Activated CD4-positive, alpha-beta T cell treated with anti-CD3 and anti-CD28 coated beads, Interleukin-2, amount 10 ng/mL, durations not matched to agents 24 days and 14 days (primary cell): ENCODE results near the gene NCAN. TPM values are rescaled to one million over a fixed set of nuclear protein-coding genes. Genes with fewer than 3 reads are reported as not detected.

Experiments
- DNase-seq: peaks from one replicate; pipeline ENCODE4 v3.0.0; 2022
- H3K27ac Mint-ChIP-seq: one replicate; pipeline ENCODE4 v1.8.0; 2022; ENCODE audit warnings: mild to moderate bottlenecking, mixed read lengths
- H3K27me3 Mint-ChIP-seq: one replicate; pipeline ENCODE4 v1.8.0; 2022; ENCODE audit warnings: mixed read lengths
- H3K36me3 Mint-ChIP-seq: one replicate; pipeline ENCODE4 v1.8.0; 2022; ENCODE audit warnings: low read depth, mild to moderate bottlenecking, mixed read lengths
- H3K4me1 Mint-ChIP-seq: one replicate; pipeline ENCODE4 v1.8.0; 2021; ENCODE audit warnings: mixed read lengths
- H3K4me3 Mint-ChIP-seq: one replicate; pipeline ENCODE4 v1.8.0; 2022; ENCODE audit warnings: mild to moderate bottlenecking, moderate library complexity, mixed read lengths
- H3K9me3 Mint-ChIP-seq: one replicate; pipeline ENCODE4 v1.8.0; 2021; ENCODE audit warnings: mixed read lengths
- intact Hi-C: fragments of 100-400 bp; cut with micrococcal nuclease; formaldehyde crosslinking; loops from one replicate; pipeline ENCODE4 v1.15.1; 2023
- total RNA-seq: library from RNA; stranded (reverse); gene quantifications from 2 replicates; pipeline ENCODE4 v1.2.3, GENCODE V29; 2022

The NCAN gene
- total RNA-seq, 1 donor from 2014 or later: not detected

DNA sequence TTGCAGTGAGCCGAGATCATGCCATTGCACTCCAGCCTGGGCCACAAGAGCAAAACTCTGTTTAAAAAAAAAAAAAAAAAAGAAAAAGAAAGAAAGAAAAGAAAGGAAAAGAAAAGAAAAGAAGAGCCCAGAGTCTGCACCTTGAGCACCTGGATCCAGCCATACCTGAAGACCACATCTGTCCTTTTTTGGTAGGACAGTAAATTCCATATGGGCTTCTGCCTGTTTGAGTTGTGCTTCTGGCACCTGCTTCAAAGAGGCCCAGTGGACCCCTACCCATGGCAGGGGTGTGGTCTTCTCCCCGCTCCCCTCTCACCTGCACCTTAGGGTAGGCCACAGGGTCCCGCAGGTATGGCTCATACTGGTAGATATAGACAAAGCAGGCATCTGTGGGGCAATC, 55.5 kb downstream of the NCAN start:
- no peak for DNase-seq
- Mint-ChIP-seq H3K36me3 (no peaks in the 10 kb centered on the region), H3K9me3 (no peaks in the 10 kb centered on the region), H3K4me1 (no peaks in the 10 kb centered on the region), H3K27me3 (peaks cover 31% of the 10 kb centered on the region), H3K27ac (no peak overlapping the region), H3K4me3 (no peak overlapping the region)
- intact Hi-C loops: no loop called here

DNA sequence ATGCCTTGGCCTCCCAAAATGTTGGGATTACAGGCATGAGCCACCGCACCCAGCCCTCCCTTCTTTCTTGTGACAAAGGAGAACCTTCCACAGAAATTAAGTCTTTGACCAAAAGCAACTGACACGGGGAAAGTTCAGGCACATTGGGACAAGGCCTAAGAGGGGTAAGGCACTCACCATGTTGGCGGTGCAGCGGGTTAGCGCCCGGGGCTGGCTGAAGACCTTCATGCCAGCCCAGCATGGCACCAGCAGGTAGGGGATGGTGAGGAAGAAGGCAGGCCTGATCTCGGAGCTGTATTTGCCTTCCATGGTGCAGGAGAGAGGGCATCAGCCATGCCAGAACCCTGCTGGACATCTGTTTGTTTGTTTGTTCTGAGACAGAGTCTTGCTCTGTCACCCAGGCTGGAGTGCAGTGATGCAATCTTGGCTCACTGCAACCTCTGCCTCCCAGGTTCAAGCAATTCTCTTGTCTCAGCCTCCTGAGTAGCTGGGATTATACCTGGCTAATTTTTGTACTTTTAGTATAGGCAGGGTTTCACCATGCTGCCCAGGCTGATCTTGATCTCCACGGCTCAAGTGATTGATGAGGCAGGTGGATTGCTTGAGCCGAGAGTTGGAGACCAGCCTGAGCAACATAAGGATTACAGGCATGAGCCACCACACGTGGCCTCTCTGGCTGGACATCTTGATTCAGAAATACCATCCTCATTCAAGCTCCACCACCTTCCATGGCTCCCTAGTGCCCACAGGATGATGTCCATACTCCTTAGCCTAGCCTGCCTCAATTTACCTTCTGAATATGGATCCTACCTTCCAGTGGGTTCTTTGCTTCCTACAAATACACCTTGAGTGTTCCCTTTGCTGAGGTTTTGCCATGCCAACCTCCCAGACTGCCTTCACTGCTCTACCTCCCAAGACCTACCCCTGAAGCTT, 57.0 kb downstream of the NCAN start:
- intact Hi-C loops: no loop called here
- H3K9me3 Mint-ChIP-seq: no peaks in the 10 kb centered on the region
- H3K27ac Mint-ChIP-seq: no peak overlapping the region
- no peaks in the 10 kb centered on the region for H3K36me3 Mint-ChIP-seq
- DNase-seq: no peak
- peaks cover 2% of the 10 kb centered on the region for H3K4me1 Mint-ChIP-seq
- peaks cover 29% of the 10 kb centered on the region for H3K27me3 Mint-ChIP-seq
- H3K4me3 Mint-ChIP-seq: no peak overlapping the region

- peaks cover 3% of the 10 kb centered on the region for H3K36me3 Mint-ChIP-seq
- H3K9me3 Mint-ChIP-seq: no peaks in the 10 kb centered on the region
- H3K27me3 Mint-ChIP-seq: peaks cover 32% of the 10 kb centered on the region
- no peak overlapping the region for H3K4me3 Mint-ChIP-seq
- intact Hi-C loops: no loop called here
- DNase-seq: no peak
- H3K27ac Mint-ChIP-seq: no peak overlapping the region
- peaks cover 2% of the 10 kb centered on the region for H3K4me1 Mint-ChIP-seq
Observed at GRCh38 chr19:19269952-19270694, 58.4 kb downstream of the NCAN start.

DNA sequence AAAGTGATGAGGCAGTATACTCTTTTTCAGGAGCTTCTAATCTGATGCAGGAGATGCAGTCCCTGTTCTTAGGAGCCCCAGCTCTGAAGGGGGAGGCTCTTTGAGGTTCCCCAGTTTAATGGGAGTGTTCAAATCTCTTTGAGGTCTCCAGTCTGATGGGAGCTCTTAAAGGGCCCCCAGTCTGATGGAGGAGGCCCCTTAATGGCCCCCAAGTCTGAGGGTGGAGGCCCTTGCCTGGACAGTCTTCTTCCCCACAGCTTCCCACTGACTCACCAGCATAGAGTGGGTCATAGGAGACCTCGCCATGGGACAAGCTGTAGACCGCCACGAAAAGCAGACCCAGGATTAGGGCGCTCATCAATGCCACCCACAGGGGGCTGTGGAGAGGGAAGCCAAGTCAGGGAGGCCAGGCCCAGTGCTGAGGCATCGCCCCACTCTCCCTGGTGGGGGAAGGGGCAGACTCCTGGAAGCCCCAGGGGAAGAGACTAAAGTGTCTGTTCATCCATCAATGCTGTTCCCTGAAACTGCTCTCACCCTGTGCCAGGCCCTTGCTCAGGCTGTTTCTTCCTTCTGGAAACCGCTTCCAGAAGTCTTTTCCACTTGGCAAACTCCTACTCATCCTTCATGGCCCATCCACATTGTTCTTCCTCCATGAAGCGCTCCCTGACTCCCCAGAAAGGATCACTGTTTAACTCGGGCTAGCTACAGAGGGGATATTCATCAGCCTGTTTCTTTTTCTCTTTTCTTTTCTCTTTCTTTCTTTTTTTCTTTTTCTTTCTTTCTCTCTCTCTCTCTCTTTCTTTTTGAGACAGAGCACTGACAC, 59.2 kb downstream of the NCAN start:
- intact Hi-C loops: no loop called here
- peaks cover 3% of the 10 kb centered on the region for H3K36me3 Mint-ChIP-seq
- H3K27me3 Mint-ChIP-seq: peaks cover 28% of the 10 kb centered on the region
- H3K27ac Mint-ChIP-seq: no peak overlapping the region
- peaks cover 2% of the 10 kb centered on the region for H3K4me1 Mint-ChIP-seq
- DNase-seq: no peak
- H3K4me3 Mint-ChIP-seq: no peak overlapping the region
- H3K9me3 Mint-ChIP-seq: no peaks in the 10 kb centered on the region

- Mint-ChIP-seq H3K4me1 (peaks cover 2% of the 10 kb centered on the region), H3K36me3 (peaks cover 13% of the 10 kb centered on the region), H3K4me3 (no peak overlapping the region), H3K27me3 (peaks cover 25% of the 10 kb centered on the region), H3K9me3 (no peaks in the 10 kb centered on the region), H3K27ac (no peak overlapping the region)
- intact Hi-C loops: no loop called here
- no peak for DNase-seq
Observed at GRCh38 chr19:19271828-19272599, 60.3 kb downstream of the NCAN start.

- intact Hi-C loops: no loop called here
- Mint-ChIP-seq H3K4me3 (no peak overlapping the region), H3K9me3 (no peaks in the 10 kb centered on the region), H3K27me3 (peaks cover 24% of the 10 kb centered on the region), H3K27ac (no peak overlapping the region), H3K4me1 (peaks cover 2% of the 10 kb centered on the region), H3K36me3 (peaks cover 16% of the 10 kb centered on the region)
- DNase-seq: no peak
Observed at GRCh38 chr19:19274146-19274545, 62.4 kb downstream of the NCAN start.

- Mint-ChIP-seq H3K4me3 (no peak overlapping the region), H3K9me3 (no peaks in the 10 kb centered on the region), H3K27me3 (peaks cover 22% of the 10 kb centered on the region), H3K4me1 (peaks cover 2% of the 10 kb centered on the region), H3K27ac (no peak overlapping the region), H3K36me3 (peaks cover 16% of the 10 kb centered on the region)
- intact Hi-C loops: no loop called here
- no peak for DNase-seq
Observed at GRCh38 chr19:19274716-19275565, 63.2 kb downstream of the NCAN start.

DNA sequence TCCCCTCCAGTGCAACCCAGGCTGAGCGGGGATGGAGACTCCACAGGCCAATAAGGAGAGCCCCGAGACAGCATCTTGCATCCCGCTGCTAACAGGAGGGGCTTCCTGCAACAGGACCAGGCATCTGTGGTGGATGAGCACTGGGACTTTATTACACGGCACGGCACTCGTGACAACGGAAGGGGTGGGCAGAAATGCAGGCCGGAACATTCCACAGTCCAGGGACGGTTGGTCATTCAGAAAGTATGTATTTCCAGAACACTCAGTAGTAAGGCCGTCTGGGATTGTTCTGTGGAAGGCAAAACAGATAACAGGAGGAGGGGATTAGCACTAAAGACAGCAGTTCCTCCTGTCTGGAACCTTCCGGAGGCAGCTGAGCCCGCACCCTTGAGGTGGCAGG, 64.6 kb downstream of the NCAN start:
- Mint-ChIP-seq H3K27ac (no peak overlapping the region), H3K36me3 (peaks cover 16% of the 10 kb centered on the region), H3K4me1 (peaks cover 2% of the 10 kb centered on the region), H3K9me3 (no peaks in the 10 kb centered on the region), H3K4me3 (no peak overlapping the region), H3K27me3 (peaks cover 20% of the 10 kb centered on the region)
- intact Hi-C loops: no loop called here
- DNase-seq: no peak

DNA sequence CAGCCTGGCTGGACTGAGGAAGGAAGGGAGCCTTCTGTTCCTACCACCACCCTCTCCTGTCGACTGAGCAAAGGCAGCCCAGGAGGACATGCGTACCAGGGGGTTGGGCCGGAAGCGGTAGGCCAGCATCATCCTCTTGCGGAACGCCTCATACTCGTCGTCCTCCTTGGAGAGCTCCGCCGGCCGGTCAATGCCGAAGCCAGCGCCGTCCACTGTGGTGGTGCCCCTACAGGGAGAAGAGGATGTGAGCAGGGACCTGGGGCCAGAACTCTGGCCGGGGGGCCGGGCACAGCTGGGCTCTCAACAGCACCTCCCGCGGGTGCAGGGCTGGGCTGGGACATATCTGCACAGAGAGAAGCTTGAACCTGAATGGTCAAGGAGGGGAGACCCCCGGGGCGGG, 65.1 kb downstream of the NCAN start:
- Mint-ChIP-seq H3K36me3 (peaks cover 19% of the 10 kb centered on the region), H3K9me3 (no peaks in the 10 kb centered on the region), H3K27me3 (peaks cover 17% of the 10 kb centered on the region), H3K4me1 (peaks cover 2% of the 10 kb centered on the region), H3K27ac (no peak overlapping the region), H3K4me3 (no peak overlapping the region)
- intact Hi-C loops: no loop called here
- no peak for DNase-seq

GRCh38 chr19:19278315-19278714, 66.6 kb downstream of the NCAN start:
- DNase-seq: no peak
- peaks cover 2% of the 10 kb centered on the region for H3K4me1 Mint-ChIP-seq
- H3K27me3 Mint-ChIP-seq: peaks cover 10% of the 10 kb centered on the region
- H3K4me3 Mint-ChIP-seq: no peak overlapping the region
- no peaks in the 10 kb centered on the region for H3K9me3 Mint-ChIP-seq
- intact Hi-C loops: no loop called here
- H3K27ac Mint-ChIP-seq: no peak overlapping the region
- H3K36me3 Mint-ChIP-seq: peaks cover 20% of the 10 kb centered on the region

DNA sequence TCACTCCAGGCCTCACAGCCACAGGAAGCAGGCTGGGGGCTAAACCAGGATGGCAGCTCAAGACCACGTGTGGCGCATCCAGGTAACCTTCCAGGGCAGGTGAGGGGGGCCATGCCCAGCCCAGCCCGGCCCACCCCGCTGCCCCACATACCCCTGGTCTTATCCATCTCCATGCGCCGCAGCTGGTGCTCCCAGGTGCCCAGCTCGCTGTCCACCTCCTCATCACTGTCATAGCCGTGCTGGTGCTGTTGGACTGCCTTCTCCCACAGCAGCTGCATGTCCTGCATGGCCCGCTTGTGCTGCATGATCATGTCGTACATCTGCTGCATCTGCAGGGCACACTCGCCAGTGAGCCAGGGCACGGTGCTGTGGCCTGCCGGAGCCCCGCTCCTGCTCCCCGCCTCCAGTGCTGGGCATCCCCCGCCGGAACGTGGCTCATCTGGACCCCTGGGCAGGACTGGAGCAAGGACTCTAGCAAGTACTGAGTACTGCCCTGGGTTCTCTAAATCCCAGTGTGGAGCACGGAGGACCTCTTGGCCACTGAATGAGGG, 67.4 kb downstream of the NCAN start:
- Mint-ChIP-seq H3K36me3 (peaks cover 22% of the 10 kb centered on the region), H3K4me3 (no peak overlapping the region), H3K27ac (no peak overlapping the region), H3K4me1 (no peaks in the 10 kb centered on the region), H3K27me3 (peaks cover 1% of the 10 kb centered on the region), H3K9me3 (no peaks in the 10 kb centered on the region)
- no peak for DNase-seq
- intact Hi-C loops: no loop called here

DNA sequence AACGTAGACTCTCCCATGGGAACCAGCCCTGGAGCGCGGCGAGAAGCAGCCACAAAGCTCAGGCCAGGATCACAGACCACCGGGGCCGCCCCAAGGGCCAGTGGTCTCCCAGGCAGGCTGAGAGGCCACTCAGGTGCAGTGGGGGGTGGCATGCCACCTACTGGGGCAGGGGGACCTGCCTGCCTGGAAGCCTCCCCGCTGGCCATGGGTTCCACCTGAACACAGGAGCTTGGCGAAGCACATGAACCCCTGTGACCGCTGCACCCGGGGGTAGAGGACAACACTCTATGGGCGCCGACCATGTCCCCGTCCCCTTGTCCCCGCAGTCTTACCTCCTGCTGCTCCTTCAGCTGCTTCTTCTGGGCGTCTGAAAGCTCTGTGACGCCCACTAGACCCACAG, 68.1 kb downstream of the NCAN start:
- Mint-ChIP-seq H3K4me1 (no peaks in the 10 kb centered on the region), H3K27me3 (no peaks in the 10 kb centered on the region), H3K4me3 (no peak overlapping the region), H3K36me3 (peaks cover 28% of the 10 kb centered on the region), H3K27ac (no peak overlapping the region), H3K9me3 (peaks cover 3% of the 10 kb centered on the region)
- intact Hi-C loops: no loop called here
- DNase-seq: no peak
